HL-60 (cell line): Measurements from ENCODE around the gene TTC28.

ENCODE experiments used
- POLR2AphosphoS5 ChIP-seq: IDR thresholded peaks from 2 replicates; pipeline ENCODE4 v1.6.1; 2012; ENCODE audit warnings: low read depth
- SPI1 ChIP-seq: IDR thresholded peaks from 2 replicates; pipeline ENCODE4 v1.6.1; 2012; ENCODE audit warnings: low read depth, mild to moderate bottlenecking, borderline replicate concordance
- TF ChIP-seq, protein P1 (sequence below): IDR thresholded peaks from one replicate; pipeline ENCODE4 v1.5.1; 2011; ENCODE audit warnings: low read length, control low read depth, inconsistent platforms; ENCODE audit not compliant: insufficient read depth
- TF ChIP-seq, protein P2 (sequence below): IDR thresholded peaks from 2 replicates; pipeline ENCODE4 v1.6.1; 2012; ENCODE audit warnings: low read depth; ENCODE audit not compliant: insufficient replicate concordance

DNA sequence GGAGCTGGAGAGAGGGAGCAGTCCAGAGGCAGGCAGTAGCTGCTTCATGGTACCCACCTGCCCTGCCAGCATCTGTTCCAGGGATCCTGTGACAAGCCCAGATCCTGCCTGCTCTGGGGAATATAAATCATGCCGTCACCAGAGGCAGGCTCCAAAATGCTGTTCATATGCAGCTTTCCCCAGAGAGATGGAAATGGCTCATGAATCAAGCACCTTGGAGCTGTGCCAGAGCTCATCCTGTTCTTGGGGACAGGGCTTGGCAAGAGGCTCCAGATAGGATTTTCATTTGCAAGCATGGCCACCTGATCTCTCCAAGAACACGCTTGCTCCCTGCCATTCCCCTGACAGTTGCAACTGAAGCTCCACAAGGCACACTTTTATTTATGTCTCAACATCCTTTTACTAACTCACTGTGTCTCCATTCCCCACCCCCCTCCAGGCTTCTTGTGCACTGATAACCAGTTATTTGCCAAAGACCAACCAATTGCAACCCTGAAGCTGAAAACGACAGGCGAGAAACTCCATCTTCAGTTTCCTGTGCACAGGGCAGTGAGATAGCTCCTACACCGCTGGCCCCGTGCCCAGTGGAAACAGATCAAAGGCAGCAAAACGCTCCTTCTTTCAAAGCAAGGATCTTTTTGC, 644.8 kb downstream of the TTC28 start:
- TF ChIP-seq, protein P1, sequence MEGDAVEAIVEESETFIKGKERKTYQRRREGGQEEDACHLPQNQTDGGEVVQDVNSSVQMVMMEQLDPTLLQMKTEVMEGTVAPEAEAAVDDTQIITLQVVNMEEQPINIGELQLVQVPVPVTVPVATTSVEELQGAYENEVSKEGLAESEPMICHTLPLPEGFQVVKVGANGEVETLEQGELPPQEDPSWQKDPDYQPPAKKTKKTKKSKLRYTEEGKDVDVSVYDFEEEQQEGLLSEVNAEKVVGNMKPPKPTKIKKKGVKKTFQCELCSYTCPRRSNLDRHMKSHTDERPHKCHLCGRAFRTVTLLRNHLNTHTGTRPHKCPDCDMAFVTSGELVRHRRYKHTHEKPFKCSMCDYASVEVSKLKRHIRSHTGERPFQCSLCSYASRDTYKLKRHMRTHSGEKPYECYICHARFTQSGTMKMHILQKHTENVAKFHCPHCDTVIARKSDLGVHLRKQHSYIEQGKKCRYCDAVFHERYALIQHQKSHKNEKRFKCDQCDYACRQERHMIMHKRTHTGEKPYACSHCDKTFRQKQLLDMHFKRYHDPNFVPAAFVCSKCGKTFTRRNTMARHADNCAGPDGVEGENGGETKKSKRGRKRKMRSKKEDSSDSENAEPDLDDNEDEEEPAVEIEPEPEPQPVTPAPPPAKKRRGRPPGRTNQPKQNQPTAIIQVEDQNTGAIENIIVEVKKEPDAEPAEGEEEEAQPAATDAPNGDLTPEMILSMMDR: no peak
- TF ChIP-seq, protein P2, sequence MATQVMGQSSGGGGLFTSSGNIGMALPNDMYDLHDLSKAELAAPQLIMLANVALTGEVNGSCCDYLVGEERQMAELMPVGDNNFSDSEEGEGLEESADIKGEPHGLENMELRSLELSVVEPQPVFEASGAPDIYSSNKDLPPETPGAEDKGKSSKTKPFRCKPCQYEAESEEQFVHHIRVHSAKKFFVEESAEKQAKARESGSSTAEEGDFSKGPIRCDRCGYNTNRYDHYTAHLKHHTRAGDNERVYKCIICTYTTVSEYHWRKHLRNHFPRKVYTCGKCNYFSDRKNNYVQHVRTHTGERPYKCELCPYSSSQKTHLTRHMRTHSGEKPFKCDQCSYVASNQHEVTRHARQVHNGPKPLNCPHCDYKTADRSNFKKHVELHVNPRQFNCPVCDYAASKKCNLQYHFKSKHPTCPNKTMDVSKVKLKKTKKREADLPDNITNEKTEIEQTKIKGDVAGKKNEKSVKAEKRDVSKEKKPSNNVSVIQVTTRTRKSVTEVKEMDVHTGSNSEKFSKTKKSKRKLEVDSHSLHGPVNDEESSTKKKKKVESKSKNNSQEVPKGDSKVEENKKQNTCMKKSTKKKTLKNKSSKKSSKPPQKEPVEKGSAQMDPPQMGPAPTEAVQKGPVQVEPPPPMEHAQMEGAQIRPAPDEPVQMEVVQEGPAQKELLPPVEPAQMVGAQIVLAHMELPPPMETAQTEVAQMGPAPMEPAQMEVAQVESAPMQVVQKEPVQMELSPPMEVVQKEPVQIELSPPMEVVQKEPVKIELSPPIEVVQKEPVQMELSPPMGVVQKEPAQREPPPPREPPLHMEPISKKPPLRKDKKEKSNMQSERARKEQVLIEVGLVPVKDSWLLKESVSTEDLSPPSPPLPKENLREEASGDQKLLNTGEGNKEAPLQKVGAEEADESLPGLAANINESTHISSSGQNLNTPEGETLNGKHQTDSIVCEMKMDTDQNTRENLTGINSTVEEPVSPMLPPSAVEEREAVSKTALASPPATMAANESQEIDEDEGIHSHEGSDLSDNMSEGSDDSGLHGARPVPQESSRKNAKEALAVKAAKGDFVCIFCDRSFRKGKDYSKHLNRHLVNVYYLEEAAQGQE: no peak
- no peak for TF ChIP-seq POLR2AphosphoS5
- no peak for TF ChIP-seq SPI1
